ENCODE measurements around the gene VPS50.
A peak's percentile ranks its signal among the peaks of the same experiment; 100 is the strongest.

Gene VPS50

GRCh38 chr7:93231799-93232672, at the start of gene VPS50:
Gene VPS50 (plus strand): TSS chr7:93232366. CDS start chr7:93232468, 102 bp downstream.
- DNase-seq: peak; percentile 91

- DNase-seq: no peak
Measured at GRCh38 chr7:93185303-93186027, 46.7 kb upstream of the VPS50 start.

DNA sequence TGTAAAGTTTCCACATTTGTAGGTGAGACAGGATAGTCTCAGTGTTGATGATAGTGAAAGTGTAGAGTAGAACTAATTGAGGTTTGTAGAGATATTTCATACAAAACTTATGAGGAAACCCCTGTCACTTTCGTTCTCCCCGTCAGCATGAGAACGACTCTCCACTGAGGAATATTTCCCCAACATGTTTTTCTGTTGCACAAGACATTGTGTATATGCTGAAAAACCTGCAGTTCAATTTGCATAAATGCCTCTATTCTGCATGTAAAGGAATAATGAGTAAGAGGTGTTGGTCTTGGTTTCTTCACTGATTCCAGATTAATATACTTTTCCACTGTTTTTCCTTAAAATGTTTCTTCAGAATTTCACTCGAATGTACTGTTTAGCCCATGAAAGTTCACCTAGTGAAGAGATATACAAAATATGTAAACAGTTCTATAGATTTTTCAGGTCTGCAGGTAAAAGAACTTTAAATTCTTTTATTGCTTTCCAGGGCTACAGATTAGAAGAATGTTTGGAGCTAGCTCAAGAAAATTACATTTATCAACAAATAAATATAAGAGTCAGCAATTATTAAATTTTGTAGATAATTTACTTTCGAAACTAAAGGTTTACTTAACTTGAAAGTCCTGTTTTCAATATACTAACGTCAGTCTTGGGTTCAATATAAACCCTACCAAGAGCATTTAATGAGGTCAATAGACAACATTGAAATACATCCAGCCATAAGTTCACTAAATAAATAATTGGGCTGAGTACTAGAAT, 43.1 kb upstream of the VPS50 start:
- no peak for DNase-seq

- no peak for DNase-seq
Measured at GRCh38 chr7:93194386-93194785, 37.8 kb upstream of the VPS50 start.

- no peak for DNase-seq
Measured at GRCh38 chr7:93196336-93196735, 35.8 kb upstream of the VPS50 start.

- DNase-seq: no peak
Measured at GRCh38 chr7:93198472-93198871, 33.7 kb upstream of the VPS50 start.

DNA sequence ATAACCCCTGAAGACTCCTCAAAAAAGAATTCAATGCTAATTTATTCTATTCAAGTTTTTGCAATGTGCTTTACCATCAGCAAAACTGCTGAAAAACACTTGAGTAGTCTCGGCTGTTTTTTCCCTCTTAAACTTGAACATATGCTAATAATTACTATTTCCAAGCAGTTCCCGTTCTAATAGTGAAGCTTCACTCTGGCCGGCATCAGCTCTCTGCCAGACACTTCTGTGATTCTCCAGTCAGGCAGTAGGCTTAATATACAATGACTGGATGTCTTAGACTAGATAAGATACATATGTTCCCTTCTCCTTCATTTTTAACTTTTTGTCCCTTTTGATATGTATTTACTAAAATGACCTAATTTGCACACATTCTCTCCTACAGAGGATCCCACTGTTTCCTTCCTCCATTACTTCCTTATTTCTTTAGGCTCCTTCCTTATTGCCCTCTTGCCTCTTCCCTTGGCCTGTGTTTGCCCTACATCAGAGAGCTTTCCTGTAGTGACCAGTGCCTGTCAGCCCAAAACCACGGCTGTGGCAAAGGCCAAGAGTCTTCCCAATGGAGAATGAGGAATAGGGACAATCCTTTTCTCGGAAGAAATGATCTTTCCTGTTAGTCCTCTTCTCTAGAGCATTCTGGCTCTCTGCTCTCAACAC, 29.4 kb upstream of the VPS50 start:
- no peak for DNase-seq

DNA sequence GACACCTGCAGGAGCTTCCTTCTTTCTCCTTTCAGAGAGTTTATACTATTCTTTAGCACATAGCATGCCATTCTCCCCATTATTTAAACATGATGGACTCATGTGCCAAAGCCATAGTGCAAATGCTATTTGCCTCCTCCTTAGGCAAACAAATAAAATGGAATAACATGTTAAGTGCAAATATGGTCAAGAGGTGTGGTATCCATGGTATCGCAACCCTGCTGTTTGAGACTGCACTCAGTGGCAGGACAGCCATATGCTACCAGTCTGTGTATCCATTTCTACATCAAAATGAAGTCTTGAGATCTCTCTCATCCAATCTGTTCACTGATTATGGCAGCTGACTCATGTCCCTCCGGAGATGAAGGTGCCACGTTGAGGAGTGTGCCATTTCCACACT, 28.7 kb upstream of the VPS50 start:
- no peak for DNase-seq

DNA sequence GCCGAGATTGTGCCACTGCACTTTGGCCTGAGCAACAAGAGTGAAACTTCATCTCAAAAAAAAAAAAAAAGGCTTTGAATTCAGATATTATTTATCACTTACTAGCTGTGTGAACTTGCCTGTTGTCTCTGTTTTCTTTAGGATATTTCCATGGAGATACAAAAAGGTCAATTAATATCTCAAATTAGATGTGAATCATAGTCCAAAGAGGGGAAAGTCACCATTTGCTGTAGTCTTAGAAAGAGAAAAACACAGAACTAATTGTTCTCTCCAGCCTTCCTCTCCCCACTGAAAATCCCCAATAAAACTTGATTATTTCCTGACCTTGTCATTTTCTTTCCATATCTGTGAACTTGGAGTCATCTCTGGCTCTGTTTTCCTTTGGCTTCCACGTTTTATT, 27.1 kb upstream of the VPS50 start:
- DNase-seq: no peak

DNA sequence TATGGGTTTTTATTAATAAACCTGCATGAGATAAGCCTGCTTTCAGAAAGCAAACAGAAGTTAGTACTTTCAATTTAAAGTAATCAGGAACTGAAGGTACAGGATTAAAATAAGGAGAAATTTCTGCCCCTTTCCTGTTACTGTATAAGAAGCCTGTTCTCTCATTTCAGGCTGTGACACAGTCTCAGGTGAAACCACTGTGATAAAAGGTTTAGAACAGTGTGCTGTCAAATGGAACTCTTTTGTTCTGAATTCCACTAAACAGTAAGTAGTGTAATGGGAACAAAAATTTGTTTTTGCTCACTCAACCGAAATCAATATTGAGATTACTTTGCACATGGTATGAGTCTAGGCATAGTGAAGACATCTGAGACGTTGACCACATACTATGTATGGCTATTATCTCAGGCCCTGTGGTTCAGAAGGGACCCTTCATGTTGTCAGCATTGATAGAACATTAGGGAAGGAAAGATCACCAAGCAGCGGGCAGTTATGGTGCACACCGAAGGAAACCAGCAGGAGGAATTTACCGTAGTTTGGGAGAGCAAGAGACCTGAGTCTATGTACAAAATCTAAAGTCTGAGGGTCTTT, 20.8 kb upstream of the VPS50 start:
- DNase-seq: no peak

DNA sequence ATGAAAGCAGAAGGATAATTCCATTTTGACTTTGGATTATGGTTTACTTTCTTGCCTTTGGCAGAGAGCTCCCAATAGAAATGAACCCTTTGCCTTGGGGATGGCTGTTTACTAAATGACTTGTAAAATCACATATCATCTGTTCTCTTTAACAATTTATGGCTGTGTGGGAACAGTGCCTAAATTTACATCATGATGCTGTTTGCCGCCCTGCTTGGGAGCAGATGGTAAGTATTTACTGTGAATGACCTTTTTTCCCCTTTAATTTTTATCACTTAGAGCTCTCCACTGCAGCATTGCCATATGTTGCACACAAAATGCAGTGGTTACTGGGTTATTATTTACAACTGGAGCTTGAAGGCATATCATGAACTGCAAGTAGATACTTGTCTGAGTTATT, 19.3 kb upstream of the VPS50 start:
- DNase-seq: no peak

DNA sequence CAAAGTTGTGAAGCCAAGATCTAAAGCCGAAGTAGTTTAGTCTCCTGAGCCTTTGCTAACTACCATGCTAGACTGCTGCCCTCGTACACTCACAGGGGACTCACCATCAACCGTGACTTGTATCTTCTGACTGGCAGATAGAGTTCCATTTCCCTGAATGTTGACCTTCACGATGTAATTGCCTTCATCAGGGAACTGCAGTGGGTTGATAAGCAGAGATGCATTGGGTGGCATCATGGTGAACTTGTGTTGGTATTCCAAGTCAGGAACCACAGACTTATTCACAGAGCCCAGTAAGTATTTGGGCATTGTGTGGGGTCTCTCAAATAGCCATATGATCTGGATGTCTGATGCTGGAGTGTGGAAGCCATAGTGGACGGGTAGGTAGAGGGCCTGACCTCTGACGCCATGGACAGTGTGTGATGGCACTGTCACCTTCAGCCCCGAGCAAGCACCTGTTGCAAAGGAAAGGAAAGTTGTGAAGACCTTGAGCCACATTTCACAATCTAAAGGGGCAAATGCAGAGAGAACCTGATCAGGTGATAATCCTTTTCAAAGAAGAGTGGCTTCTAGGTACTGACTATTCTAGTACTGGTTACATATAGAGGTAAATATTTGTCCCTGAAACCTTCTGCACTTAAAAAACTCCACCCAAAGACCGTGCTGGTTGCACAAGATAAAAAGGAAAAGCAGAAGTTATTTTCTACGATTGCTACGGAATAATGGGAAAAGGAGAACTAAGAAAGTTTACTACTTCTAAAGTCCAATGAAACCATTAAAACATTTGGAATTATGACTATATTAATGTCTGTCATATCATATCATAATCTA, 13.0 kb upstream of the VPS50 start:
- no peak for DNase-seq

GRCh38 chr7:93219868-93220267, 12.3 kb upstream of the VPS50 start:
- no peak for DNase-seq

- DNase-seq: no peak
Measured at GRCh38 chr7:93226310-93226709, 5.9 kb upstream of the VPS50 start, which contains the start of gene HEPACAM2. Gene HEPACAM2 (minus strand): TSS chr7:93226469.

- no peak for DNase-seq
Measured at GRCh38 chr7:93228302-93228701, 3.9 kb upstream of the VPS50 start.

GRCh38 chr7:93231259-93231658, 907 bp upstream of the VPS50 start:
- no peak for DNase-seq

- DNase-seq: no peak
Measured at GRCh38 chr7:93232673-93233018, 480 bp downstream of the VPS50 start.

DNA sequence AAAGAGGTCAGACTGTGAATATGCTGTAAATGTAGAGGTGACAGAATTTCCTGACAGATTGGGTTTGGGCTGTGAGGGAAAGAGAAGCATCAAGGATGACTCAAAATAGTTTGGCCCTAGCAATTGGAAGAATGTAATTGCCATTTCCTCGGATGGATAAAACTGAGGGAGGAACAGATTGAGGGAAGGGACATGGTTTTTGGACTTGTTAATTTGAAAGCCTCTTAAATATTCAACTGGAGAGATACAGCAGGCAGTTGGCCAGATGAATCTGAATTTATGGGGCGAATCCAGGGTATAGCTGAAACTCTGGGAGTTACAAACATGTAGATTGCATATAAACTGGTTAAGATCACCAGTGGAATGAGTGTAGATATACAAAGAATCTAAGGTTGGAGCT, 3.4 kb downstream of the VPS50 start:
- DNase-seq: no peak

DNA sequence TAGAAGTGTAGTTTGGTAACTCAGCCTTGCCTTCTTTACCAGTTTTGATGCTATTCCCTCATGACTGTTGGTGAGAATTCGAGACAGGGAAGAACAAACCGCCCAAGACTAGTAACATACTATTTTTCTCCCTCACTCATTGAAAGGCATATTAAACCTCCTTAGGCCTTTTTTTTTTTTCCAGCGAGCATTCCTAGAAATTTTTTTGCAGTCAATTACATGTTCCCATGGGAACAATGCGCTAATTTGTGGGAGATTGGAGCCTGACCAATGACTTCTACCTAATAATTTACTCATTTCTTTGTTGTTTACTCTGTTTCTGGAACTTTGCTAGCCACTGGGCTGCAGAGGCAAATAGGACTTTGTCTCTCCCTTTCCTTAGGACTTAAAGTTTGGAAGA, 6.0 kb downstream of the VPS50 start:
- no peak for DNase-seq

DNA sequence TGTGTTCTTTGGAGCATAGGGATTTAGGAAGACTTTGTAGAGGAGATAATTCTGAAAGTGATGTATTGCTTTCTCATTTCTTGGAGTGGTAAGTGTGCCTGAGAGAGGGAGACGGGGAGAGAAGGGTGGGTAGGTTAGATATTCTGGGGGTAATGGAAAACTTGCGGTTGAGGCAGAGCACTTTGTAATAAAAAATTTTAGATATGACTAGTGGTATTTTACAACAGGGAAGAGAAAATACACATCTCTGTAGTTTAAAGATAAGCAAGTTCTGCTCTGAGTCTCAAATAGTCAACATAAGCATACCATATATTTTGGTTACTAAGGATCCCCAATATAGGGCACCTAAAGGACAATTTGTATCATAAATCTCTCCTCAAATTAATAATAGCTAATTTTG, 6.6 kb downstream of the VPS50 start:
- DNase-seq: no peak

GRCh38 chr7:93239824-93240223, 7.7 kb downstream of the VPS50 start:
- no peak for DNase-seq

DNA sequence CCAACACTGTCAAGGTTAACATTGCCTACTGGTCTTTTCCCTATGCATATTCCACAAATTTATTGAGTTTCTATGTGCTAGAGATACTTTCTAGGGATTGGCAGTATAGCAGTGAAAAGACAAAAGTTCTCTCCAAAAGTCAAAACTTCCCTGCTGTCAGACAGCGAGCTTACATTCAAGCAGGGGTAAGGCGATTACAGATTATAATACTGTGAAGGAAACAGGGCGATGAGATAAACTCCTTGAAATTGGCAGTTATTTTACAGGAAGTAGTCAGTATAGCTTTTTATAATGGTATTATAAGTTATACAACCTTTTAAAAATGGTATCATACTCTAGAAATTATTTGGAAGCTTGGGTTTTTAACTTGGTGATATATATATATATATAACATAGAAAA, 9.9 kb downstream of the VPS50 start:
- DNase-seq: no peak

Measured in NK-92 treated with Interleukin-12 subunit alpha and Interleukin-12 subunit beta, amount 100 ng/mL, for 24 hours (cell line).